Measurements from ENCODE around the gene VPS37C. TPM values are rescaled to one million over a fixed set of nuclear protein-coding genes. Genes with fewer than 3 reads are reported as not detected.

Gene VPS37C
- total and polyA plus RNA-seq, 4 donors, result 2.6 to 6.1 (median 5.1) TPM

DNA sequence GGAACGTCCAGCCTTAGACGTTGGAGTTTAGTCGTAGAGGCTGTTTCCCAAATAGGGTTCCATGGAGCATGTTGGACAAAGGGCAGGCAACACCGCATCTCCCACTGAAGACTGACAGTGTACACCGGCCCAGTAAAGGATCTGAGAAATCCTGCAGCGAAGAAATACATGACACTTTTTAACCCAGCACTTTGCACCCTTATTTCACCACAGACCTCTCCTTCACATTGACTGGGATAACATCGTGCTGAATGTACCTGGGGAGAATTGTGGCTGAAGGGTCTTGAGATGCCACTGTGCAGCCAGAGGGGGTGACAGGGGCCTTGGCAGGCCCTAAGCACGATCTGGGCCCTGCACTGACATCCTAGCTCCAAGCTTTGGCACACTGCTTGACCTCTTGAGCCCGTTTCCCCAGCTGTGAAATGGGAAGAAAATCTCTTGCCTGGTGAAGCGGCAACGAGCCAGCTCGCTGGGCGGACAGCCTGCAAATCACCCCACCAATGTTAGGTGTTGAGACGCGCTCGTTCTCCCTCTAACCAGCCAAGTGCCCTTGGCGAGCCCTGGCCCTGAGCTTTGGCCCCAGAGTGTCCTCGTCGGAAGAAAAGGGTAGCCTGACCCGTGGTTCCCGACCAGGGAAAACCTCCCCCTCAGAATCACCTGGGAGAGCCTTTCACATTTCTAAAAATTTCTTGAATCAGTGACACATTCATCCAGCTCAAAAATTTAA, 45.6 kb downstream of the VPS37C start (continued):
- TF ChIP-seq FOXA1 (IDR thresholded peaks at IDR 0.05) (no peak), HNF4G (IDR thresholded peaks at IDR 0.05) (no peak), JUND (IDR thresholded peaks at IDR 0.05) (no peak)
- TF ChIP-seq, protein P1, sequence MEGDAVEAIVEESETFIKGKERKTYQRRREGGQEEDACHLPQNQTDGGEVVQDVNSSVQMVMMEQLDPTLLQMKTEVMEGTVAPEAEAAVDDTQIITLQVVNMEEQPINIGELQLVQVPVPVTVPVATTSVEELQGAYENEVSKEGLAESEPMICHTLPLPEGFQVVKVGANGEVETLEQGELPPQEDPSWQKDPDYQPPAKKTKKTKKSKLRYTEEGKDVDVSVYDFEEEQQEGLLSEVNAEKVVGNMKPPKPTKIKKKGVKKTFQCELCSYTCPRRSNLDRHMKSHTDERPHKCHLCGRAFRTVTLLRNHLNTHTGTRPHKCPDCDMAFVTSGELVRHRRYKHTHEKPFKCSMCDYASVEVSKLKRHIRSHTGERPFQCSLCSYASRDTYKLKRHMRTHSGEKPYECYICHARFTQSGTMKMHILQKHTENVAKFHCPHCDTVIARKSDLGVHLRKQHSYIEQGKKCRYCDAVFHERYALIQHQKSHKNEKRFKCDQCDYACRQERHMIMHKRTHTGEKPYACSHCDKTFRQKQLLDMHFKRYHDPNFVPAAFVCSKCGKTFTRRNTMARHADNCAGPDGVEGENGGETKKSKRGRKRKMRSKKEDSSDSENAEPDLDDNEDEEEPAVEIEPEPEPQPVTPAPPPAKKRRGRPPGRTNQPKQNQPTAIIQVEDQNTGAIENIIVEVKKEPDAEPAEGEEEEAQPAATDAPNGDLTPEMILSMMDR (IDR thresholded peaks at IDR 0.05; ENCODE audit: low read depth, low read length, missing input control), result no peak

DNA sequence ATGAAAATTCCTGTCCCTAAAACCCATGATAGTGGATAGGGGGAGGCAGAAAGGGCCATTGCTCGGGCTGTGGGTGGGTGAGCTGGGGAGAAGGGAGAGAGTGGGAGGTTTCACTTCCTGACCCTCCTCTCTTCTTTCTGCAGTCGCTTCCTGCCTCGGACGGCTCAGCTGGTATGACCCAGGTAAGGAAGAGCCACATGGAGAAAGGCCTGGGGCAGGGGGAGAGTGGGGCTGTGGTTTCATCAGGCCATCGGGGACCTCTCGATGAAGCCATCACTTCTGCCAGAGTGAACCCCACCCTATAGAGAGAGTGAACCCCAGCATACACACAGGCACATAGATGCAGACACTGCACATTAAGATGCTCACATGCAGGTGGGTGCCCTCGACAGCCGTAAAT, 46.3 kb downstream of the VPS37C start:
- H3K4me1 ChIP-seq (ENCODE audit: control insufficient read depth in 4 of 4, insufficient read depth in 4 of 4, low read length in 3 of 4), result no peaks in the 10 kb centered on the region
- no peak overlapping the region for H3K4me3 ChIP-seq (ENCODE audit: low read depth in 1 of 3, low read length in 3 of 3)
- no peak for DNase-seq (ENCODE audit: low spot score)
- H3K36me3 ChIP-seq (ENCODE audit: control insufficient read depth in 4 of 4, insufficient read depth in 3 of 4, low read depth in 1 of 4, low read length in 3 of 4), result no peaks in the 10 kb centered on the region
- H3K27me3 ChIP-seq (ENCODE audit: control insufficient read depth in 4 of 4, insufficient read depth in 4 of 4, low read length in 3 of 4), result no peaks in the 10 kb centered on the region
- TF ChIP-seq, protein P2, sequence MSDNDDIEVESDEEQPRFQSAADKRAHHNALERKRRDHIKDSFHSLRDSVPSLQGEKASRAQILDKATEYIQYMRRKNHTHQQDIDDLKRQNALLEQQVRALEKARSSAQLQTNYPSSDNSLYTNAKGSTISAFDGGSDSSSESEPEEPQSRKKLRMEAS (IDR thresholded peaks at IDR 0.05), result no peak
- TF ChIP-seq EGR1 (IDR thresholded peaks at IDR 0.05; ENCODE audit: low read depth in 2 of 2) (no peak), RXRA (IDR thresholded peaks at IDR 0.05) (no peak), YY1 (IDR thresholded peaks at IDR 0.05) (no peak), HNF4G (IDR thresholded peaks at IDR 0.05) (no peak), SP1 (IDR thresholded peaks at IDR 0.05) (no peak)
- WGBS, result 88% methylated on average over 8 of the region's 8 CpGs
- H3K9me3 ChIP-seq (ENCODE audit: control insufficient read depth in 4 of 4, low read length in 3 of 4), result no peaks in the 10 kb centered on the region
- H3K27ac ChIP-seq (ENCODE audit: low read depth in 1 of 2, low read length in 2 of 2), result no peak overlapping the region
- no peak overlapping the region for H3K9ac ChIP-seq (ENCODE audit: low read depth in 1 of 2, low read length in 2 of 2)

DNA sequence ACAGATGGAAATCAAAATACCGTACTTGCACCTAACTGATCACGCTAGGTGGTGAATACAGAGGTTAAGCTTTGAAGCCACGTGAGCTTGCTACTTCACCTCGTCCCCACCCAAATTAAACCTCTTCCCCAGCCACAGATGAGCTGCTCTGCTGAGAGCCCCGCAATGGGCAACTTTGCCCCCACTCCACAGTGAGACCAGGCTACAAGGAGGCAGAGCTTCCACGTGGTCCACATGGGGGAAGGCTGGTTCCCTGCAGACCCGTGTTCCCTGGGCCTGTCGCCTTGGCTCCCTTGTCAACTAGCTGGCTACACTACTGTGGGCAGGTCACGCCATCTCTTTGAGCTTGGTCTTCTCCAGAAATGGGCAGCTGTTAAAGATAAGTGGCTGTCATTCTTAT, 48.0 kb downstream of the VPS37C start:
- TF ChIP-seq HNF4G (IDR thresholded peaks at IDR 0.05), result no peak
- no peak for TF ChIP-seq JUND (IDR thresholded peaks at IDR 0.05)
- TF ChIP-seq, protein P2 (IDR thresholded peaks at IDR 0.05), result no peak
- TF ChIP-seq RAD21 (IDR thresholded peaks at IDR 0.05), result no peak
- TF ChIP-seq, protein P3, sequence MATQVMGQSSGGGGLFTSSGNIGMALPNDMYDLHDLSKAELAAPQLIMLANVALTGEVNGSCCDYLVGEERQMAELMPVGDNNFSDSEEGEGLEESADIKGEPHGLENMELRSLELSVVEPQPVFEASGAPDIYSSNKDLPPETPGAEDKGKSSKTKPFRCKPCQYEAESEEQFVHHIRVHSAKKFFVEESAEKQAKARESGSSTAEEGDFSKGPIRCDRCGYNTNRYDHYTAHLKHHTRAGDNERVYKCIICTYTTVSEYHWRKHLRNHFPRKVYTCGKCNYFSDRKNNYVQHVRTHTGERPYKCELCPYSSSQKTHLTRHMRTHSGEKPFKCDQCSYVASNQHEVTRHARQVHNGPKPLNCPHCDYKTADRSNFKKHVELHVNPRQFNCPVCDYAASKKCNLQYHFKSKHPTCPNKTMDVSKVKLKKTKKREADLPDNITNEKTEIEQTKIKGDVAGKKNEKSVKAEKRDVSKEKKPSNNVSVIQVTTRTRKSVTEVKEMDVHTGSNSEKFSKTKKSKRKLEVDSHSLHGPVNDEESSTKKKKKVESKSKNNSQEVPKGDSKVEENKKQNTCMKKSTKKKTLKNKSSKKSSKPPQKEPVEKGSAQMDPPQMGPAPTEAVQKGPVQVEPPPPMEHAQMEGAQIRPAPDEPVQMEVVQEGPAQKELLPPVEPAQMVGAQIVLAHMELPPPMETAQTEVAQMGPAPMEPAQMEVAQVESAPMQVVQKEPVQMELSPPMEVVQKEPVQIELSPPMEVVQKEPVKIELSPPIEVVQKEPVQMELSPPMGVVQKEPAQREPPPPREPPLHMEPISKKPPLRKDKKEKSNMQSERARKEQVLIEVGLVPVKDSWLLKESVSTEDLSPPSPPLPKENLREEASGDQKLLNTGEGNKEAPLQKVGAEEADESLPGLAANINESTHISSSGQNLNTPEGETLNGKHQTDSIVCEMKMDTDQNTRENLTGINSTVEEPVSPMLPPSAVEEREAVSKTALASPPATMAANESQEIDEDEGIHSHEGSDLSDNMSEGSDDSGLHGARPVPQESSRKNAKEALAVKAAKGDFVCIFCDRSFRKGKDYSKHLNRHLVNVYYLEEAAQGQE (IDR thresholded peaks at IDR 0.05), result no peak
- TF ChIP-seq RXRA (IDR thresholded peaks at IDR 0.05), result no peak
- no peaks in the 10 kb centered on the region for H3K9me3 ChIP-seq (ENCODE audit: control insufficient read depth in 4 of 4, low read length in 3 of 4)
- H3K27me3 ChIP-seq (ENCODE audit: control insufficient read depth in 4 of 4, insufficient read depth in 4 of 4, low read length in 3 of 4), result no peaks in the 10 kb centered on the region
- H3K36me3 ChIP-seq (ENCODE audit: control insufficient read depth in 4 of 4, insufficient read depth in 3 of 4, low read depth in 1 of 4, low read length in 3 of 4), result no peaks in the 10 kb centered on the region
- no peak overlapping the region for H3K27ac ChIP-seq (ENCODE audit: low read depth in 1 of 2, low read length in 2 of 2)
- no peak overlapping the region for H3K4me3 ChIP-seq (ENCODE audit: low read depth in 1 of 3, low read length in 3 of 3)
- no peaks in the 10 kb centered on the region for H3K4me1 ChIP-seq (ENCODE audit: control insufficient read depth in 4 of 4, insufficient read depth in 4 of 4, low read length in 3 of 4)
- no peak for DNase-seq (ENCODE audit: low spot score)
- no peak overlapping the region for H3K9ac ChIP-seq (ENCODE audit: low read depth in 1 of 2, low read length in 2 of 2)
- 91% methylated on average over 9 of the region's 9 CpGs for WGBS
